Osteocyte (in vitro differentiated cells): ENCODE measurements around the gene EXD3. TPM values are rescaled to one million over a fixed set of nuclear protein-coding genes. Genes with fewer than 3 reads are reported as not detected.
A peak's percentile ranks its signal among the peaks of the same experiment; 100 is the strongest.

Source experiments
- DNase-seq: peaks from one replicate; pipeline ENCODE4 v3.0.0; 2021; ENCODE audit warnings: mixed read lengths; ENCODE audit not compliant: unreplicated experiment; ENCODE audit errors: extremely low spot score
- H3K27ac Mint-ChIP-seq: one replicate; pipeline ENCODE4 v1.8.0; 2021; ENCODE audit warnings: mild to moderate bottlenecking, mixed read lengths; ENCODE audit not compliant: unreplicated experiment
- H3K27me3 Mint-ChIP-seq: one replicate; pipeline ENCODE4 v1.8.0; 2021; ENCODE audit warnings: mixed read lengths; ENCODE audit not compliant: unreplicated experiment
- H3K36me3 Mint-ChIP-seq: one replicate; pipeline ENCODE4 v1.8.0; 2021; ENCODE audit warnings: mixed read lengths; ENCODE audit not compliant: unreplicated experiment
- H3K4me1 Mint-ChIP-seq: one replicate; pipeline ENCODE4 v1.8.0; 2021; ENCODE audit warnings: mixed read lengths; ENCODE audit not compliant: unreplicated experiment
- H3K4me3 Mint-ChIP-seq: one replicate; pipeline ENCODE4 v1.8.0; 2021; ENCODE audit warnings: mild to moderate bottlenecking, moderate library complexity, mixed read lengths; ENCODE audit not compliant: unreplicated experiment
- H3K9me3 Mint-ChIP-seq: one replicate; pipeline ENCODE4 v1.8.0; 2021; ENCODE audit warnings: mixed read lengths; ENCODE audit not compliant: unreplicated experiment
- CTCF ChIP-seq: fragments of 200-600 bp; sonication (generic); IDR thresholded peaks from 2 replicates; pipeline ENCODE4 v1.5.0; 2021; ENCODE audit warnings: antibody characterized with exemption, mild to moderate bottlenecking, moderate library complexity
- total RNA-seq: library from RNA; stranded (reverse); gene quantifications from 2 replicates; pipeline ENCODE4 v1.2.1, GENCODE V29; 2021

Gene EXD3
- total RNA-seq, 1 donor from 2014 or later: 21.5 TPM

- H3K4me1 Mint-ChIP-seq: peaks cover 29% of the 10 kb centered on the region
- H3K4me3 Mint-ChIP-seq: no peak overlapping the region
- no peak for TF ChIP-seq CTCF
- H3K9me3 Mint-ChIP-seq: no peaks in the 10 kb centered on the region
- H3K27ac Mint-ChIP-seq: no peak overlapping the region
- no peaks in the 10 kb centered on the region for H3K27me3 Mint-ChIP-seq
- no peak for DNase-seq
- H3K36me3 Mint-ChIP-seq: no peaks in the 10 kb centered on the region
These were observed 25.6 kb upstream of the EXD3 start for GRCh38 chr9:137448602-137448962.

GRCh38 chr9:137447722-137448601 lies 25.0 kb upstream of the EXD3 start:
- Mint-ChIP-seq H3K9me3 (no peaks in the 10 kb centered on the region), H3K27ac (peak overlapping the region; percentile 39), H3K36me3 (no peaks in the 10 kb centered on the region), H3K27me3 (no peaks in the 10 kb centered on the region), H3K4me3 (no peak overlapping the region), H3K4me1 (peaks cover 28% of the 10 kb centered on the region)
- DNase-seq: no peak
- no peak for TF ChIP-seq CTCF

GRCh38 chr9:137446851-137447471 lies 24.0 kb upstream of the EXD3 start:
- Mint-ChIP-seq H3K27me3 (peaks cover under 1% of the 10 kb centered on the region), H3K9me3 (no peaks in the 10 kb centered on the region), H3K4me3 (no peak overlapping the region), H3K36me3 (no peaks in the 10 kb centered on the region), H3K27ac (peak overlapping the region; percentile 50), H3K4me1 (peaks cover 32% of the 10 kb centered on the region)
- no peak for DNase-seq
- no peak for TF ChIP-seq CTCF

GRCh38 chr9:137445930-137446431 lies 23.0 kb upstream of the EXD3 start:
- Mint-ChIP-seq H3K9me3 (no peaks in the 10 kb centered on the region), H3K4me3 (no peak overlapping the region), H3K36me3 (no peaks in the 10 kb centered on the region), H3K4me1 (peaks cover 34% of the 10 kb centered on the region), H3K27me3 (peaks cover 2% of the 10 kb centered on the region), H3K27ac (no peak overlapping the region)
- no peak for TF ChIP-seq CTCF
- DNase-seq: no peak

- Mint-ChIP-seq H3K9me3 (no peaks in the 10 kb centered on the region), H3K36me3 (no peaks in the 10 kb centered on the region), H3K27ac (peak overlapping the region; percentile 54), H3K27me3 (peaks cover 2% of the 10 kb centered on the region), H3K4me3 (no peak overlapping the region), H3K4me1 (peaks cover 34% of the 10 kb centered on the region)
- no peak for DNase-seq
- TF ChIP-seq CTCF: peak; percentile 82
These were observed 22.4 kb upstream of the EXD3 start for GRCh38 chr9:137445275-137445807.
